Measurements from ENCODE around the gene BICD1.

BICD1 gene

GRCh38 chr12:32135967-32136366, 29.3 kb downstream of the BICD1 start:
- no peak overlapping the region for H3K4me3 ChIP-seq (ENCODE audit: low read depth, low read length)
- DNase-seq (ENCODE audit: low read depth) = peak; percentile 52
- TF ChIP-seq CTCF (IDR thresholded peaks at IDR 0.05; ENCODE audit: control insufficient read depth, extremely low read depth, insufficient read depth) = no peak

GRCh38 chr12:32136404-32136803, 29.8 kb downstream of the BICD1 start:
- no peak for DNase-seq (ENCODE audit: low read depth)
- TF ChIP-seq CTCF (IDR thresholded peaks at IDR 0.05; ENCODE audit: control insufficient read depth, extremely low read depth, insufficient read depth) = no peak
- H3K4me3 ChIP-seq (ENCODE audit: low read depth, low read length) = no peak overlapping the region

GRCh38 chr12:32139064-32139421, 32.4 kb downstream of the BICD1 start:
- H3K4me3 ChIP-seq (ENCODE audit: low read depth, low read length) = no peak overlapping the region
- no peak for DNase-seq (ENCODE audit: low read depth)
- no peak for TF ChIP-seq CTCF (IDR thresholded peaks at IDR 0.05; ENCODE audit: control insufficient read depth, extremely low read depth, insufficient read depth)

GRCh38 chr12:32140877-32141276, 34.2 kb downstream of the BICD1 start:
- H3K4me3 ChIP-seq (ENCODE audit: low read depth, low read length) = no peak overlapping the region
- DNase-seq (ENCODE audit: low read depth) = no peak
- no peak for TF ChIP-seq CTCF (IDR thresholded peaks at IDR 0.05; ENCODE audit: control insufficient read depth, extremely low read depth, insufficient read depth)

- TF ChIP-seq CTCF (IDR thresholded peaks at IDR 0.05; ENCODE audit: control insufficient read depth, extremely low read depth, insufficient read depth) = no peak
- no peak for DNase-seq (ENCODE audit: low read depth)
- no peak overlapping the region for H3K4me3 ChIP-seq (ENCODE audit: low read depth, low read length)
Measured at GRCh38 chr12:32145096-32145495, 38.4 kb downstream of the BICD1 start.

- no peak for TF ChIP-seq CTCF (IDR thresholded peaks at IDR 0.05; ENCODE audit: control insufficient read depth, extremely low read depth, insufficient read depth)
- DNase-seq (ENCODE audit: low read depth) = no peak
- no peak overlapping the region for H3K4me3 ChIP-seq (ENCODE audit: low read depth, low read length)
Measured at GRCh38 chr12:32146074-32146873, 39.6 kb downstream of the BICD1 start.

- no peak for TF ChIP-seq CTCF (IDR thresholded peaks at IDR 0.05; ENCODE audit: control insufficient read depth, extremely low read depth, insufficient read depth)
- DNase-seq (ENCODE audit: low read depth) = no peak
- no peak overlapping the region for H3K4me3 ChIP-seq (ENCODE audit: low read depth, low read length)
Measured at GRCh38 chr12:32148372-32148771, 41.7 kb downstream of the BICD1 start.
